Measurements from ENCODE around the gene ATG7.
"Not testable (repeated sequence)": the region's sequence is repeated elsewhere in the genome, so short reads cannot be mapped to it uniquely, and the experiment has no call there.

Gene ATG7

DNA sequence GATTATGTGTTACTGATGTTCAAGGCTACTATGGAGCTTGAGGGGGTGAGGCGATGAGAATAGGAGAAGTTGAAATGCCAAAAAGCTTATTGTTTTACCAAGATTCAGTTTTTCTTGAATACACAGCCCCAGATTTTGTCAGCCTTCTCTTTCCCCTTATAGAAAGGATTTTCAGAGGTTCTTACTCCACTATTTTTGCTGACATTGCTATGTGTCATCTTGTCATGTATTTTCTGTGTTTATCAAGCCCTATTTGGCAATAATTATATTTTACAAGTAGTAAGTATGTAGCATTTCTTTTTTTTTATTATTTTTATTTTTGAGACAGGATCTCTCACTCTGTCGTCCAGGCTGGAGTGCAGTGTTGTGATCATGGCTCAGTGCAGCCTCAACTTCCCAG, 133.1 kb downstream of the ATG7 start:
- no peak overlapping the region for H3K4me3 ChIP-seq (ENCODE audit: low read depth, low read length)
- TF ChIP-seq MAX (IDR thresholded peaks at IDR 0.05; ENCODE audit: low read depth, low read length): no peak
- TF ChIP-seq MYC (IDR thresholded peaks at IDR 0.05; ENCODE audit: low read depth, low read length): no peak
- TF ChIP-seq CTCF (IDR thresholded peaks at IDR 0.05; ENCODE audit: low read depth, low read length): no peak
- TF ChIP-seq POLR2A (IDR thresholded peaks at IDR 0.05; ENCODE audit: extremely low read depth, insufficient read length): no peak
- DNase-seq (ENCODE audit: low read depth): no peak

DNA sequence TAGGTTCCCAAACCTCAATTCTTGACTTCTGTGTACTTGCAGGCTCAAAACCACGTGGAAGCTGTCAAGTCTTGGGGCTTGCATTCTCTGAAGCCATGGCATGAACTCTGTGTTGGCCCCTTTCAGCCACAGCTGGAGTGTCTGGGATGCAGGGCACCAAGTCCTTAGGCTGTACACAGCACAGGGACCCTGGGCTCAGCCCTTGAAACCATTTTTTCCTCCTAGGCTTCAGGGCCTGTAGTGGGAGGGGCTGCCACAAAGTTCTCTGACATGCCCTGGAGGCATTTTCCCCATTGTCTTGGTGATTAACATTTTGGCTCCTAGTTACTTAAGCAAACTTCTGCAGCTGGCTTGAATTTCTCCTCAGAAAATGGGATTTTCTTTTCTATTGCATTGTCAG, 135.4 kb downstream of the ATG7 start:
- DNase-seq (ENCODE audit: low read depth): no peak
- no peak overlapping the region for H3K4me3 ChIP-seq (ENCODE audit: low read depth, low read length)
- no peak for TF ChIP-seq CTCF (IDR thresholded peaks at IDR 0.05; ENCODE audit: low read depth, low read length)
- no peak for TF ChIP-seq MAX (IDR thresholded peaks at IDR 0.05; ENCODE audit: low read depth, low read length)
- TF ChIP-seq MYC (IDR thresholded peaks at IDR 0.05; ENCODE audit: low read depth, low read length): no peak
- no peak for TF ChIP-seq POLR2A (IDR thresholded peaks at IDR 0.05; ENCODE audit: extremely low read depth, insufficient read length)

- H3K4me3 ChIP-seq (ENCODE audit: low read depth, low read length); DNase-seq (ENCODE audit: low read depth): not testable (repeated sequence)
Measured at GRCh38 chr3:11408324-11408859, 136.2 kb downstream of the ATG7 start.

DNA sequence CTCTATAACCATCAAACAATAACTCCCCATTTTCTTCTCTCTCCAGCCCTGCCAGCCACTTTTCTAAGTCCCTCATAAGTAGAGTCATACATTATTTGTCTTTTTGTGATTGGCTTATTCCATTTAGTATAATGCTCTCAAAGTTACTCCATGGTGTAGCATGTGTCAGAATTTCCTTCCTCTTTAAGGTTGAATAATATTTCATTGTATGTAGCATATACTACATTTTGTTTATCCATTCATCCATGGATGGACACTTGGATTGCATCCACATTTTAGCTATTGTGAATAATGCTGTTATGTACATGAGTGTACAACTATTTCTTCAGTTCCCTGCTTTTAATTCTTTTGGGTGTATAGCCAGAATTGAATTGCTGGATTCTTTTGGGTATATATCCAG, 138.4 kb downstream of the ATG7 start:
- H3K4me3 ChIP-seq (ENCODE audit: low read depth, low read length): no peak overlapping the region
- no peak for TF ChIP-seq CTCF (IDR thresholded peaks at IDR 0.05; ENCODE audit: low read depth, low read length)
- no peak for TF ChIP-seq MYC (IDR thresholded peaks at IDR 0.05; ENCODE audit: low read depth, low read length)
- TF ChIP-seq POLR2A (IDR thresholded peaks at IDR 0.05; ENCODE audit: extremely low read depth, insufficient read length): no peak
- TF ChIP-seq MAX (IDR thresholded peaks at IDR 0.05; ENCODE audit: low read depth, low read length): no peak
- DNase-seq (ENCODE audit: low read depth): no peak

DNA sequence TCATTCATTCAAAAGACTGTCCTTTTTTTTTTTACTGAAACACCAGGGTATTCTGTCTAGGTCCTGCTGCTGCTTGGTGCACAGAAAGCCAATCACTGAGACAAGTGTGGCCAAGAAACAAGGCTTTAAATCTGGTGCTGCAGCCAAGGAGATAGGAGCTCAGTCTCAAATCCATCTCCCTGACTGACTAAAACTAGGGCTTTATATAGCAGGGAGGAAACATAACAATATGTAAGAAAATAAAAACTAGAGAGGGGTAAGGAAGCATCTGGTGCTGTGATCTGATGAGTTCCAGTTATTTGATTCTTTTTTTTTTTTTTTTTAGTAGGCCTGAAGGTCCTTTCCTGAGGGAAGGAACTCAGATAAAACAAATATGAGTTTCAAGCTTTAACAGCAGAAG, 139.8 kb downstream of the ATG7 start:
- TF ChIP-seq CTCF (IDR thresholded peaks at IDR 0.05; ENCODE audit: low read depth, low read length) (no peak), MAX (IDR thresholded peaks at IDR 0.05; ENCODE audit: low read depth, low read length) (no peak)
- DNase-seq (ENCODE audit: low read depth): no peak
- H3K4me3 ChIP-seq (ENCODE audit: low read depth, low read length): no peak overlapping the region

GRCh38 chr3:11413071-11413470, 140.9 kb downstream of the ATG7 start:
- DNase-seq (ENCODE audit: low read depth): no peak
- TF ChIP-seq CTCF (IDR thresholded peaks at IDR 0.05; ENCODE audit: low read depth, low read length) (no peak), MAX (IDR thresholded peaks at IDR 0.05; ENCODE audit: low read depth, low read length) (no peak), MYC (IDR thresholded peaks at IDR 0.05; ENCODE audit: low read depth, low read length) (no peak), POLR2A (IDR thresholded peaks at IDR 0.05; ENCODE audit: extremely low read depth, insufficient read length) (no peak)

More at GRCh38 chr3:11413071-11413470, 140.9 kb downstream of the ATG7 start:
- H3K4me3 ChIP-seq (ENCODE audit: low read depth, low read length): no peak overlapping the region

Measured in NB4 (cell line).